ENCODE measurements around the gene VSTM4. TPM values are rescaled to one million over a fixed set of nuclear protein-coding genes. Genes with fewer than 3 reads are reported as not detected.

Gene VSTM4
- total and polyA plus RNA-seq, 9 donors: 35.5 to 59.5 (median 46.7) TPM

- no CpG with 5 or more reads among the region's 1 CpG for WGBS (ENCODE audit: insufficient coverage)
- peaks cover 35% of the 10 kb centered on the region for H3K4me1 ChIP-seq (ENCODE audit: control insufficient read depth, insufficient read depth, low read length)
- H3K9me3 ChIP-seq (replicated peaks; ENCODE audit: control insufficient read depth, low read depth, low read length): no peaks in the 10 kb centered on the region
- no peak for DNase-seq
- H3K4me3 ChIP-seq (ENCODE audit: low read length): no peak overlapping the region
- no peak overlapping the region for H3K27ac ChIP-seq (ENCODE audit: low read length)
- no peaks in the 10 kb centered on the region for H3K27me3 ChIP-seq (ENCODE audit: control insufficient read depth, insufficient read depth, low read length)
- H3K36me3 ChIP-seq (ENCODE audit: control insufficient read depth, insufficient read depth, low read length): peaks cover 39% of the 10 kb centered on the region
Measured at GRCh38 chr10:49052069-49052468, 63.3 kb downstream of the VSTM4 start.

- Histone ChIP-seq H3K27me3 (ENCODE audit: control insufficient read depth, insufficient read depth, low read length) (no peaks in the 10 kb centered on the region), H3K27ac (ENCODE audit: low read length) (peak overlapping the region; percentile 68), H3K4me1 (ENCODE audit: control insufficient read depth, insufficient read depth, low read length) (peaks cover 33% of the 10 kb centered on the region), H3K4me3 (ENCODE audit: low read length) (no peak overlapping the region), H3K36me3 (ENCODE audit: control insufficient read depth, insufficient read depth, low read length) (peaks cover 39% of the 10 kb centered on the region), H3K9me3 (replicated peaks; ENCODE audit: control insufficient read depth, low read depth, low read length) (no peaks in the 10 kb centered on the region)
- WGBS (ENCODE audit: insufficient coverage): 17% methylated on average over 1 of the region's 3 CpGs
- DNase-seq: peak; percentile 60
Measured at GRCh38 chr10:49050906-49051305, 64.4 kb downstream of the VSTM4 start.

- no peak overlapping the region for H3K4me3 ChIP-seq (ENCODE audit: low read length)
- no CpG with 5 or more reads among the region's 2 CpGs for WGBS (ENCODE audit: insufficient coverage)
- DNase-seq: peak; percentile 73
- no peaks in the 10 kb centered on the region for H3K9me3 ChIP-seq (replicated peaks; ENCODE audit: control insufficient read depth, low read depth, low read length)
- H3K27ac ChIP-seq (ENCODE audit: low read length): no peak overlapping the region
- peaks cover 40% of the 10 kb centered on the region for H3K36me3 ChIP-seq (ENCODE audit: control insufficient read depth, insufficient read depth, low read length)
- H3K27me3 ChIP-seq (ENCODE audit: control insufficient read depth, insufficient read depth, low read length): no peaks in the 10 kb centered on the region
- H3K4me1 ChIP-seq (ENCODE audit: control insufficient read depth, insufficient read depth, low read length): peaks cover 31% of the 10 kb centered on the region
Measured at GRCh38 chr10:49050366-49050765, 65.0 kb downstream of the VSTM4 start.

GRCh38 chr10:49049660-49050059, 65.7 kb downstream of the VSTM4 start:
- H3K4me1 ChIP-seq (ENCODE audit: control insufficient read depth, insufficient read depth, low read length): peaks cover 23% of the 10 kb centered on the region
- H3K4me3 ChIP-seq (ENCODE audit: low read length): no peak overlapping the region
- WGBS (ENCODE audit: insufficient coverage): no CpG with 5 or more reads among the region's 4 CpGs
- H3K9me3 ChIP-seq (replicated peaks; ENCODE audit: control insufficient read depth, low read depth, low read length): no peaks in the 10 kb centered on the region
- peak; percentile 82 for DNase-seq
- H3K27me3 ChIP-seq (ENCODE audit: control insufficient read depth, insufficient read depth, low read length): no peaks in the 10 kb centered on the region
- H3K27ac ChIP-seq (ENCODE audit: low read length): no peak overlapping the region
- H3K36me3 ChIP-seq (ENCODE audit: control insufficient read depth, insufficient read depth, low read length): peaks cover 33% of the 10 kb centered on the region

- DNase-seq: no peak
- Histone ChIP-seq H3K4me1 (ENCODE audit: control insufficient read depth, insufficient read depth, low read length) (peaks cover 6% of the 10 kb centered on the region), H3K27ac (ENCODE audit: low read length) (no peak overlapping the region), H3K36me3 (ENCODE audit: control insufficient read depth, insufficient read depth, low read length) (peaks cover 38% of the 10 kb centered on the region), H3K9me3 (replicated peaks; ENCODE audit: control insufficient read depth, low read depth, low read length) (no peaks in the 10 kb centered on the region), H3K4me3 (ENCODE audit: low read length) (no peak overlapping the region), H3K27me3 (ENCODE audit: control insufficient read depth, insufficient read depth, low read length) (no peaks in the 10 kb centered on the region)
- WGBS (ENCODE audit: insufficient coverage): 98% methylated on average over 6 of the region's 11 CpGs
Measured at GRCh38 chr10:49047128-49047639, 68.1 kb downstream of the VSTM4 start.

GRCh38 chr10:49044293-49045193, 70.8 kb downstream of the VSTM4 start:
- WGBS (ENCODE audit: insufficient coverage): no CpG with 5 or more reads among the region's 5 CpGs
- Histone ChIP-seq H3K27ac (ENCODE audit: low read length) (no peak overlapping the region), H3K36me3 (ENCODE audit: control insufficient read depth, insufficient read depth, low read length) (peaks cover 40% of the 10 kb centered on the region), H3K4me3 (ENCODE audit: low read length) (no peak overlapping the region), H3K27me3 (ENCODE audit: control insufficient read depth, insufficient read depth, low read length) (no peaks in the 10 kb centered on the region), H3K9me3 (replicated peaks; ENCODE audit: control insufficient read depth, low read depth, low read length) (no peaks in the 10 kb centered on the region), H3K4me1 (ENCODE audit: control insufficient read depth, insufficient read depth, low read length) (peaks cover 3% of the 10 kb centered on the region)
- no peak for DNase-seq

GRCh38 chr10:49040601-49041000, 74.7 kb downstream of the VSTM4 start:
- WGBS (ENCODE audit: insufficient coverage): 86% methylated on average over 1 of the region's 4 CpGs
- Histone ChIP-seq H3K4me3 (ENCODE audit: low read length) (no peak overlapping the region), H3K4me1 (ENCODE audit: control insufficient read depth, insufficient read depth, low read length) (no peaks in the 10 kb centered on the region), H3K27me3 (ENCODE audit: control insufficient read depth, insufficient read depth, low read length) (no peaks in the 10 kb centered on the region), H3K36me3 (ENCODE audit: control insufficient read depth, insufficient read depth, low read length) (peaks cover 29% of the 10 kb centered on the region), H3K27ac (ENCODE audit: low read length) (no peak overlapping the region), H3K9me3 (replicated peaks; ENCODE audit: control insufficient read depth, low read depth, low read length) (no peaks in the 10 kb centered on the region)
- no peak for DNase-seq

- no peaks in the 10 kb centered on the region for H3K4me1 ChIP-seq (ENCODE audit: control insufficient read depth, insufficient read depth, low read length)
- peaks cover 32% of the 10 kb centered on the region for H3K36me3 ChIP-seq (ENCODE audit: control insufficient read depth, insufficient read depth, low read length)
- H3K9me3 ChIP-seq (replicated peaks; ENCODE audit: control insufficient read depth, low read depth, low read length): no peaks in the 10 kb centered on the region
- no peak overlapping the region for H3K27ac ChIP-seq (ENCODE audit: low read length)
- 56% methylated on average over 4 of the region's 7 CpGs for WGBS (ENCODE audit: insufficient coverage)
- no peaks in the 10 kb centered on the region for H3K27me3 ChIP-seq (ENCODE audit: control insufficient read depth, insufficient read depth, low read length)
- no peak for DNase-seq
- H3K4me3 ChIP-seq (ENCODE audit: low read length): no peak overlapping the region
Measured at GRCh38 chr10:49039409-49039808, 75.9 kb downstream of the VSTM4 start.

GRCh38 chr10:49038711-49039110, 76.6 kb downstream of the VSTM4 start:
- Histone ChIP-seq H3K36me3 (ENCODE audit: control insufficient read depth, insufficient read depth, low read length) (peaks cover 32% of the 10 kb centered on the region), H3K27ac (ENCODE audit: low read length) (no peak overlapping the region), H3K27me3 (ENCODE audit: control insufficient read depth, insufficient read depth, low read length) (no peaks in the 10 kb centered on the region), H3K4me1 (ENCODE audit: control insufficient read depth, insufficient read depth, low read length) (no peaks in the 10 kb centered on the region), H3K4me3 (ENCODE audit: low read length) (no peak overlapping the region), H3K9me3 (replicated peaks; ENCODE audit: control insufficient read depth, low read depth, low read length) (no peaks in the 10 kb centered on the region)
- WGBS (ENCODE audit: insufficient coverage): 87% methylated on average over 5 of the region's 5 CpGs
- DNase-seq: no peak

GRCh38 chr10:49037187-49037586, 78.1 kb downstream of the VSTM4 start:
- H3K4me1 ChIP-seq (ENCODE audit: control insufficient read depth, insufficient read depth, low read length): no peaks in the 10 kb centered on the region
- H3K27me3 ChIP-seq (ENCODE audit: control insufficient read depth, insufficient read depth, low read length): no peaks in the 10 kb centered on the region
- H3K27ac ChIP-seq (ENCODE audit: low read length): no peak overlapping the region
- H3K9me3 ChIP-seq (replicated peaks; ENCODE audit: control insufficient read depth, low read depth, low read length): no peaks in the 10 kb centered on the region
- WGBS (ENCODE audit: insufficient coverage): 85% methylated on average over 5 of the region's 7 CpGs
- no peak for DNase-seq
- H3K4me3 ChIP-seq (ENCODE audit: low read length): no peak overlapping the region
- H3K36me3 ChIP-seq (ENCODE audit: control insufficient read depth, insufficient read depth, low read length): peaks cover 32% of the 10 kb centered on the region
